Left ventricle myocardium superior (tissue), 1 donor: ENCODE results near the gene EXOSC5. TPM values are rescaled to one million over a fixed set of nuclear protein-coding genes. Genes with fewer than 3 reads are reported as not detected.
"Not testable (repeated sequence)": the region's sequence is repeated elsewhere in the genome, so short reads cannot be mapped to it uniquely, and the experiment has no call there.

Experiments used
- ATAC-seq: fragments of 200-7000 bp; cut with Tn5 transposase; one replicate; pipeline ENCODE4 v1.9.1; 2020; ENCODE audit warnings: mild to moderate bottlenecking, moderate library complexity
- DNase-seq: peaks from one replicate; pipeline ENCODE4 v3.0.0-alpha.2; 2020
- intact Hi-C: fragments of 100-400 bp; cut with micrococcal nuclease; formaldehyde crosslinking; loops from one replicate; pipeline ENCODE4 v1.11.0; 2022
- total RNA-seq: library from RNA; stranded (reverse); fragmentation: NEBNext Ultra II Directional; extraction: Animal tissue kit (Norgen Biotek cat#: 25700); gene quantifications from one replicate; pipeline ENCODE4 v1.2.1, GENCODE V29; 2021
- donor health status: DM: no; HTN: yes; CAD: no; lungs with severe emphysema.

Gene EXOSC5
- total RNA-seq, 1 donor from 2014 or later = 14.4 TPM

- intact Hi-C loops = no loop called here
- DNase-seq = no peak
- ATAC-seq = peak; percentile 8
Observed at GRCh38 chr19:41411100-41411967, 14.2 kb upstream of the EXOSC5 start.

DNA sequence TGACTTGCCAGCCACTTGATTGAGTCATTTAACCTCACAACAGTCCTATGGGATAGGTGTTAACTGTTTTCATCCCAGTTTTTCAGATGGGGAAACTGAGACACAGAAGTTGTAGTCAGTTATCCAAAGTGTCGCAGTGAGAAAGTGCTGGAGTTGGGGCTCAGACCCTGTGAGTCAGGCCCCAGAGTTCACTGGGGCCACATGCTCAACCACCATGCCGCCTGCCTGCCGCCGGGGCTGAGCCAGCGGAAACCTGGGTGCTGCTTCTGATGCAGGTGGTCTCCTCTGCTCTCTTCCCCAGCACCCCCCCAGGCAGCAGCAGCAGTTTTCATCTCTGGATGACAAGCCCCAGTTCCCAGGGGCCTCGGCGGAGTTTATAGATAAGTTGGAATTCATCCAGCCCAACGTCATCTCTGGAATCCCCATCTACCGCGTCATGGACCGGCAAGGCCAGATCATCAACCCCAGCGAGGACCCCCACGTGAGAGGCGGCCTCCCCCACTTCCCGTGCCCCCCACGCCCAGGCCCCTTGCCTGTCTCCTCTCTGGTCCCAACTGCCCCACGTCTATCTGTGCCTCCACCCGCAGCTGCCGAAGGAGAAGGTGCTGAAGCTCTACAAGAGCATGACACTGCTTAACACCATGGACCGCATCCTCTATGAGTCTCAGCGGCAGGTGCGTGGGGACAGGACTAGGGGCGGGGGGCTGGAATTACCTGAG is 13.3 kb upstream of the EXOSC5 start:
- no peak for ATAC-seq
- intact Hi-C loops = no loop called here

GRCh38 chr19:41409288-41409687 is 12.1 kb upstream of the EXOSC5 start:
- intact Hi-C loops = no loop called here
- DNase-seq = no peak
- ATAC-seq = peak; percentile 78

More for the DNA sequence above, 13.3 kb upstream of the EXOSC5 start:
- DNase-seq = no peak

GRCh38 chr19:41408846-41409245 is 11.7 kb upstream of the EXOSC5 start:
- DNase-seq, ATAC-seq, intact Hi-C loops: not testable (repeated sequence)

- intact Hi-C loops = no loop called here
- ATAC-seq (peak; percentile 18), DNase-seq (no peak)
Observed at GRCh38 chr19:41408256-41408655, 11.1 kb upstream of the EXOSC5 start.

- intact Hi-C loops = no loop called here
- DNase-seq = peak; percentile 52
- ATAC-seq = peak; percentile 7
Observed at GRCh38 chr19:41407271-41407670, 10.1 kb upstream of the EXOSC5 start.

DNA sequence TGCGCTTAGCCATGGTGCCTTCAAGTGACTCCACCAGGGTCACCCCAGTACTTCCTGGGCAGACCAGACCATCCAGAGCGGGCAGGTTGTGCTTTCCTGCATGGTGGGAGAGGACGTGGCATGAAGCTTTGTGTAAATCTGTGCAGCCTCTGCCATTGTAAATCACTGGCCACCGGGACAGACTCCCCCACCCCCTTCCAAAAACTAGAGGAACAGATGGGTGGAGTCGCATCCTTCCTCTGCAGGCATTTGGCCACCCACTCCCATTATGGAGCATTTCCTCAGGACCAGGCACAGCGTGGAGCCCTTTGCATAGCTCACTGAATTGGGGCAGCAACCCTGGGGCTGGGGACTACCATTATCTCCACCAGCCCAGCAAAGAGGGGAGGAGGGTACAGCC is 8.6 kb upstream of the EXOSC5 start:
- intact Hi-C loops = no loop called here
- no peak for DNase-seq
- peak; percentile 15 for ATAC-seq

DNA sequence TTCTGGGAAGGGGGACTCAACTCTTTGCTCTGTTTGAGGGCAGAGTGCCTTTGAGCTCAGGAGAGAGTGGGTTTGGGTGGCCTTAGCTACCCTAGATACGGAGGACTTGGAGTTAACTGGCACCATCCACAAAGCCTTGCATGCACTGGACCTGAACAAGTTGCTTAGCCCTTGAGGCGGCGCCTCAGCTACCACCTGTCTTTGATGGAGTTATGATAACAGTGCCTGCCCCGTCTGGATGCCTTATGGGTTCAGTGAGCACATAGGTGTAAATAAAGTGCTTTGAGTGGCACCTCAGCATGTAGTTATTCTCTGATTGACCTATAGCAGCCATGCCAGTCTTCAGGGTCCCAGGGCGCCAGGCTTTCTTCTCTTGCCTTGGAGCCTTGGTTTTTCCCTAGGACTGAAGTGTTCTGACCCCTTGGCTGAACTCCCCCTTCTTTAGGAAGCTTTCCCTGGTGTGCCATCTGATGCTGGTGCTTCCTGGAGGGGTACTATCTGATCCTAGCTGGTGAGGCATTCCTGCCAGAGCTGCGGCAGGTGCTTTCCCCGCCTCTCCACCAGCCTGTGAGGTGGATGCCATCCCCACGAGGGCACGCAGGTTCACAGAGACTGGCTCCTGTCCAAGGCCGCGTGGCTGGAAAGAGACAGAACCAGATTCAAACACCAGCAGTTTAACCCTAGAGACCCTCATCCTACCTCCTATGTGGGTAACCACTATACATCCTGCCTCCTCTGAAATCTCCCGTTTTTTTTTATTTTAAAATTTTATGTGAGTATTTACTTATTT is 6.2 kb upstream of the EXOSC5 start:
- ATAC-seq = no peak
- intact Hi-C loops = no loop called here

DNA sequence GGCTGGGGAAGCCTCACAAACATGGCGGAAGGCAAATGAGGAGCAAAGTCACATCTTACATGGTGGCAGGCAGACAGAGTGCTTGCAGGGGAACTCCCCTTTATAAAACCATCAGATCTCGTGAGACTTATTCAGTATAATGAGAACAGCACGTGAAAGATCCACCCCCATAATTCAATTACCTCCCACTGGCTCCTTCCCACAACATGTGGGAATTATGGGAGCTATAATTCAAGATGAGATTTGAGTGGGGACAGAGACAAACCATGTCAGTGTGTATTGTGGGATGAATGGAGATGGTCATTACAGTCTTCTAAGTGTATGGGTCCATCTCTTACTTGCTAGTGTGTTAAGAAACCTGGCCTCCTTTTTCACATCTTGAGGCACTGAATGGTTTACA is 4.9 kb upstream of the EXOSC5 start:
- ATAC-seq = no peak
- intact Hi-C loops = no loop called here
- no peak for DNase-seq

More for the DNA sequence above, 6.2 kb upstream of the EXOSC5 start:
- no peak for DNase-seq

- no peak for DNase-seq
- intact Hi-C loops = no loop called here
- no peak for ATAC-seq
Observed at GRCh38 chr19:41401483-41401882, 4.3 kb upstream of the EXOSC5 start.

GRCh38 chr19:41399525-41399924 is 2.4 kb upstream of the EXOSC5 start:
- DNase-seq = no peak
- ATAC-seq = no peak
- intact Hi-C loops = no loop called here

GRCh38 chr19:41399091-41399490 is 1.9 kb upstream of the EXOSC5 start:
- intact Hi-C loops = no loop called here
- no peak for ATAC-seq
- no peak for DNase-seq

- DNase-seq (no peak), ATAC-seq (no peak)
- intact Hi-C loops = no loop called here
Observed at GRCh38 chr19:41398598-41398997, 1.4 kb upstream of the EXOSC5 start.

GRCh38 chr19:41398050-41398418 is 875 bp upstream of the EXOSC5 start:
- ATAC-seq (no peak), DNase-seq (no peak)
- intact Hi-C loops = no loop called here

GRCh38 chr19:41395355-41395754 is 1.8 kb downstream of the EXOSC5 start:
- intact Hi-C loops = no loop called here
- ATAC-seq = no peak

DNA sequence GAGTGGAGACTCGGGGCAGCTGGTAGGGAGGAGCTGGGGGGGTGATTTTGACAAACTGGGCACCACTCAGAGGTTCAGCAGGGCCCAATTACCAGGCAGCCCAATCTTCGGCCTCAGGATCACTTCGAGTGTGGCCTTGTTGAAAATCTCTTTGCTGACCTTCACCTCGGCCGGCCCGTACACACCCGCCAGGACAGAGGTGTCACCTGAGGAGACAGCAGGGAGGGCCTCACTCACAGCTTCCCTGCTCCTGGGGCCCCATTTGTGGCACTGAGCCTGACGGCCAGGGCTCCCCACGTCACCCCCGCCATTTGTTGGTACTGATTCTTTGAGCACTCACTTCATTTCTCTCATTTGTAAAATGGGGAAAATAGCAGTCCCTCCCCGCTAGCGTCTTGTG is 4.4 kb downstream of the EXOSC5 start:
- intact Hi-C loops = no loop called here
- DNase-seq (peak; percentile 44), ATAC-seq (no peak)

More at GRCh38 chr19:41395355-41395754, 1.8 kb downstream of the EXOSC5 start:
- no peak for DNase-seq

DNA sequence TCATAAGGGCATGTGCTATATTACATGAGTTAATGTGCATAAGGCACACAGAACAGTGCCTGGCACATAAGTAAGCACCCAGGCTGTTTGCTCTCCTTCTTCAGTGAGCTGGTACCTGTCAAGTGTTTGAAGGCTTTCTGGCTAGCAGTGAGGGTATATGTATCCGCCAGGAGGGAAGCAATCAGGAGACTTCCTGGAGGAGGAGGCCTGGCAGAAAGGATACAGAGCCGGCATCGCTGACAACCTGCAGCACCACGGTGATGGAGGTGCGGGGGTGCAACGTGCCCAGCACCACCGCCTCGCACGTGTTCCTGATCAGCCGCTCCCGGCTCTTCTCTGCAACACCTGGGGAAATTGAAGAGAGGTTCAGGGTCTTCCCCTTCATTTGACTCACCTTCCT is 5.5 kb downstream of the EXOSC5 start:
- no peak for DNase-seq
- intact Hi-C loops = no loop called here

DNA sequence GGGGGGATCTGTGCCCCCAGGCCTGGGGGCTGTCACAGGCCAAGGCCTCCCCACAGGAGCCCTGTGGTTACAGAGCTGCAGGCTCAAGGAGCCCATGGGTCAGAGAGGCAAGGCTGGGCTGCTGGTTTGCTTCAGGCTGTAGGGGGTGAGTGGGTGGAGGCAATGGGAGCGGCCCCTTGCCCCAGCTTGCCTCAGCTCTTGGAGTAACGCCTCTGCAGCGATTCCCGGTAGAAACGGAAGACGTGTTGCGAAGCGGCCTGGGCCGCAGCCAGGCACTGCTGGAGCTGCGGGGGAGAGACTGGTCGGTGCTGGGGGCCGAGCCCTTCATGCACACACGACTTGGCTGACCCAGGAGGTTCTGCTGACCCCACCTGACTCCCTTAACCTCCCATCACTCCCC is 10.7 kb downstream of the EXOSC5 start:
- intact Hi-C loops = no loop called here
- no peak for DNase-seq
- peak; percentile 39 for ATAC-seq

More for the DNA sequence above, 5.5 kb downstream of the EXOSC5 start:
- no peak for ATAC-seq

- intact Hi-C loops = no loop called here
- ATAC-seq (no peak), DNase-seq (no peak)
Observed at GRCh38 chr19:41384351-41384750, 12.8 kb downstream of the EXOSC5 start.

DNA sequence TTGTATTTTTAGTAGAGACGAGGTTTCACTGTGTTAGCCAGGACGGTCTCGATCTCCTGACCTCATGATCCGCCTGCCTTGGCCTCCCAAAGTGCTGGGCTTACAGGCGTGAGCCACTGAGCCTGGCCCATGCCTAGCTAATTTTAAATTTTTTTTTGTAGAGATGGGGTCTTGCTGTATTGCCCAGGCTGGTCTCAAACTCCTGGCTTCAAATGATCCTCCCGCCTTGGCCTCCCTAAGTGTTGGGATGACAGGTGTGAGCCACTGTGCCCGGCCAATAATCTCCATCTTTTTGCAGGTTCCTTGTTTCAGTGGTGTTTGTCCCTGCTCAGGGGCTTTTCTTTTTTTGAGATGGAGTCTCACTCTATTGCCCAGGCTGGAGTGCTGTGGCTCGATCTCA is 15.6 kb downstream of the EXOSC5 start:
- ATAC-seq, DNase-seq, intact Hi-C loops: not testable (repeated sequence)
